ENCODE measurements around the gene CNTNAP2. TPM values are rescaled to one million over a fixed set of nuclear protein-coding genes. Genes with fewer than 3 reads are reported as not detected.

CNTNAP2 gene
- total RNA-seq, 1 experiment from 2014 or later = 42.5 TPM

DNA sequence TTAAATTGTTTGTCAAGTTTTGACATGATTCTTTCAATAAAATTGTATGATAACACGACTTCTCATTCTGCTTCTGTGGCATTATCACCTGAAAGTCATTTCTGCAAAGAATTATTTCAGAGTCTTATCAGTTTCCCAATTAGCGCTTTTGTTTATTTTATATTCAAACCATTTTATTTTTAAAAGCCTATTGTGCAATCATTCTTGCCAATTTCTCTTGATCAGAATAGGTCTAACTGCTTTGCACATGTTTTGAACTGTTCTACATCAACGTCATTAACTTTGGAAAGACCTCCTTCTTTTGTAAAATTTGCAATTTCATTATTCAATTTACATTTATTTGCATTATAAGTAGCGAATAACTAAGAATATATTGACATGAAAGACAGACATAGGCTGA, 758.1 kb downstream of the CNTNAP2 start:
- DNase-seq = no peak
- H3K36me3 ChIP-seq (ENCODE audit: control insufficient read depth, insufficient read depth, low read length) = no peaks in the 10 kb centered on the region
- no peaks in the 10 kb centered on the region for H3K4me1 ChIP-seq
- TF ChIP-seq, protein P1, sequence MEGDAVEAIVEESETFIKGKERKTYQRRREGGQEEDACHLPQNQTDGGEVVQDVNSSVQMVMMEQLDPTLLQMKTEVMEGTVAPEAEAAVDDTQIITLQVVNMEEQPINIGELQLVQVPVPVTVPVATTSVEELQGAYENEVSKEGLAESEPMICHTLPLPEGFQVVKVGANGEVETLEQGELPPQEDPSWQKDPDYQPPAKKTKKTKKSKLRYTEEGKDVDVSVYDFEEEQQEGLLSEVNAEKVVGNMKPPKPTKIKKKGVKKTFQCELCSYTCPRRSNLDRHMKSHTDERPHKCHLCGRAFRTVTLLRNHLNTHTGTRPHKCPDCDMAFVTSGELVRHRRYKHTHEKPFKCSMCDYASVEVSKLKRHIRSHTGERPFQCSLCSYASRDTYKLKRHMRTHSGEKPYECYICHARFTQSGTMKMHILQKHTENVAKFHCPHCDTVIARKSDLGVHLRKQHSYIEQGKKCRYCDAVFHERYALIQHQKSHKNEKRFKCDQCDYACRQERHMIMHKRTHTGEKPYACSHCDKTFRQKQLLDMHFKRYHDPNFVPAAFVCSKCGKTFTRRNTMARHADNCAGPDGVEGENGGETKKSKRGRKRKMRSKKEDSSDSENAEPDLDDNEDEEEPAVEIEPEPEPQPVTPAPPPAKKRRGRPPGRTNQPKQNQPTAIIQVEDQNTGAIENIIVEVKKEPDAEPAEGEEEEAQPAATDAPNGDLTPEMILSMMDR (IDR thresholded peaks at IDR 0.05; ENCODE audit: insufficient read depth in 1 of 2, low read depth in 1 of 2, low read length in 1 of 2, severe bottlenecking in 1 of 2, unreplicated experiment in 1 of 2) = no peak
- POLR2A ChIA-PET = no interaction called here
- H3K27me3 ChIP-seq (replicated peaks; ENCODE audit: control insufficient read depth, insufficient read depth, low read length) = no peaks in the 10 kb centered on the region
- intact Hi-C loops (cut with micrococcal nuclease; ENCODE audit: unreplicated experiment) = no loop called here
- no peaks in the 10 kb centered on the region for H3K9me3 Mint-ChIP-seq (ENCODE audit: unreplicated experiment)
- no peaks in the 10 kb centered on the region for H3K27me3 Mint-ChIP-seq (ENCODE audit: insufficient read depth, unreplicated experiment)
- H3K27ac Mint-ChIP-seq (ENCODE audit: unreplicated experiment) = no peak overlapping the region
- no peak overlapping the region for H3K4me3 Mint-ChIP-seq (ENCODE audit: unreplicated experiment)
- no peaks in the 10 kb centered on the region for H3K9me3 ChIP-seq
- CTCF ChIA-PET = no interaction called here
- BruUV-seq (replicated peaks) = no TSS peak
- H3K4me3 ChIP-seq (ENCODE audit: low read depth, low read length) = no peak overlapping the region
- no peaks in the 10 kb centered on the region for H3K36me3 Mint-ChIP-seq (ENCODE audit: insufficient read depth, unreplicated experiment)
- peaks cover 7% of the 10 kb centered on the region for H3K4me1 Mint-ChIP-seq (ENCODE audit: low read depth, unreplicated experiment)

- CTCF ChIA-PET = no interaction called here
Observed at GRCh38 chr7:146875237-146875785, 758.7 kb downstream of the CNTNAP2 start.

DNA sequence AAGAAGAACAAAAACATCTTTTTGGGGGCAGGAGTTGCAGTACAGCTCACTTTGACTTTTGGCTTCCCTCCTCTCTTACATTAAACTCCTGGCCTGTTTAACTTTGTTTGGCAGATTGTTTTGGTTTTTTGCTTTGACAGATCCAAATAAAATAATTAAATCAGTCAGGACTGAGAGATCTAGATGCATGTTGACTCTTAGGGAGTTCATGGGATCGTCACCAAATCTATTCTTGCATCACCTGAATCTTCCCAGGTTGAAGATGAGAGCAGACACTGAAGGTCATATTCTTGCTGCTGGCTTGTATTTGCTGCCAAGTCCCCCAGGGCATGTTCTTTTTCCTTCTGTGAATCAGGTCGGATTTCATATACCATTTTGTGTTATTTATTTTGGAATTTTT, 759.4 kb downstream of the CNTNAP2 start:
- ChIA-PET CTCF (no interaction called here), POLR2A (no interaction called here)
- Histone ChIP-seq H3K27me3 (replicated peaks; ENCODE audit: control insufficient read depth, insufficient read depth, low read length) (no peaks in the 10 kb centered on the region), H3K36me3 (ENCODE audit: control insufficient read depth, insufficient read depth, low read length) (no peaks in the 10 kb centered on the region), H3K4me3 (ENCODE audit: low read depth, low read length) (no peak overlapping the region), H3K9me3 (no peaks in the 10 kb centered on the region), H3K4me1 (no peaks in the 10 kb centered on the region)
- no peak for DNase-seq
- BruUV-seq (replicated peaks) = no TSS peak
- no peaks in the 10 kb centered on the region for H3K9me3 Mint-ChIP-seq (ENCODE audit: unreplicated experiment)
- intact Hi-C loops (cut with micrococcal nuclease; ENCODE audit: unreplicated experiment) = no loop called here
- no peaks in the 10 kb centered on the region for H3K27me3 Mint-ChIP-seq (ENCODE audit: insufficient read depth, unreplicated experiment)
- no peaks in the 10 kb centered on the region for H3K36me3 Mint-ChIP-seq (ENCODE audit: insufficient read depth, unreplicated experiment)
- no peak overlapping the region for H3K4me3 Mint-ChIP-seq (ENCODE audit: unreplicated experiment)
- no peak overlapping the region for H3K27ac Mint-ChIP-seq (ENCODE audit: unreplicated experiment)
- H3K4me1 Mint-ChIP-seq (ENCODE audit: low read depth, unreplicated experiment) = peaks cover 7% of the 10 kb centered on the region
- TF ChIP-seq, protein P1 (IDR thresholded peaks at IDR 0.05; ENCODE audit: insufficient read depth in 1 of 2, low read depth in 1 of 2, low read length in 1 of 2, severe bottlenecking in 1 of 2, unreplicated experiment in 1 of 2) = no peak

More at GRCh38 chr7:146875237-146875785, 758.7 kb downstream of the CNTNAP2 start:
- H3K9me3 Mint-ChIP-seq (ENCODE audit: unreplicated experiment) = no peaks in the 10 kb centered on the region
- H3K4me3 Mint-ChIP-seq (ENCODE audit: unreplicated experiment) = no peak overlapping the region
- Histone ChIP-seq H3K4me3 (ENCODE audit: low read depth, low read length) (no peak overlapping the region), H3K27me3 (replicated peaks; ENCODE audit: control insufficient read depth, insufficient read depth, low read length) (no peaks in the 10 kb centered on the region), H3K9me3 (no peaks in the 10 kb centered on the region), H3K36me3 (ENCODE audit: control insufficient read depth, insufficient read depth, low read length) (no peaks in the 10 kb centered on the region), H3K4me1 (no peaks in the 10 kb centered on the region)
- no peaks in the 10 kb centered on the region for H3K27me3 Mint-ChIP-seq (ENCODE audit: insufficient read depth, unreplicated experiment)
- H3K36me3 Mint-ChIP-seq (ENCODE audit: insufficient read depth, unreplicated experiment) = no peaks in the 10 kb centered on the region
- H3K4me1 Mint-ChIP-seq (ENCODE audit: low read depth, unreplicated experiment) = peaks cover 7% of the 10 kb centered on the region
- intact Hi-C loops (cut with micrococcal nuclease; ENCODE audit: unreplicated experiment) = no loop called here
- POLR2A ChIA-PET = no interaction called here
- DNase-seq = no peak
- H3K27ac Mint-ChIP-seq (ENCODE audit: unreplicated experiment) = no peak overlapping the region
- TF ChIP-seq, protein P1 (IDR thresholded peaks at IDR 0.05; ENCODE audit: insufficient read depth in 1 of 2, low read depth in 1 of 2, low read length in 1 of 2, severe bottlenecking in 1 of 2, unreplicated experiment in 1 of 2) = no peak
- no TSS peak for BruUV-seq (replicated peaks)

All from Caco-2 (cell line).